Duodenal mucosa (tissue), 2 donors: ENCODE measurements around the gene EDARADD.
"Not testable (repeated sequence)": the region's sequence is repeated elsewhere in the genome, so short reads cannot be mapped to it uniquely, and the experiment has no call there.

Experiments
- H3K27ac ChIP-seq: one replicate; pipeline ENCODE4 v1.7.0; 2013; ENCODE audit warnings: low read depth, low read length
- H3K27me3 ChIP-seq, 2 donors: one replicate each; pipeline ENCODE4 v1.7.0; 2013; ENCODE audit warnings: low read length in 2 of 2, control low read depth in 1 of 2; ENCODE audit not compliant: insufficient read depth in 2 of 2, control insufficient read depth in 1 of 2
- H3K36me3 ChIP-seq, 2 donors: one replicate each; pipeline ENCODE4 v1.7.0; 2013; ENCODE audit warnings: low read length in 2 of 2, control low read depth in 1 of 2; ENCODE audit not compliant: insufficient read depth in 2 of 2, control insufficient read depth in 1 of 2
- H3K4me1 ChIP-seq, 2 donors: one replicate each; pipeline ENCODE4 v1.7.0; 2013; ENCODE audit warnings: low read length in 2 of 2, control low read depth in 1 of 2; ENCODE audit not compliant: insufficient read depth in 2 of 2, control insufficient read depth in 1 of 2
- H3K4me3 ChIP-seq, 2 donors: one replicate each; pipeline ENCODE4 v1.7.0; 2013; ENCODE audit warnings: low read length in 2 of 2, low read depth in 1 of 2
- H3K9ac ChIP-seq, 2 donors: one replicate each; pipeline ENCODE4 v1.7.0; 2013; ENCODE audit warnings: low read length in 2 of 2, low read depth in 1 of 2
- H3K9me3 ChIP-seq, 2 donors: one replicate each; pipeline ENCODE4 v1.7.0; 2013; ENCODE audit warnings: low read length in 2 of 2, control low read depth in 1 of 2; ENCODE audit not compliant: control insufficient read depth in 1 of 2

The EDARADD gene

DNA sequence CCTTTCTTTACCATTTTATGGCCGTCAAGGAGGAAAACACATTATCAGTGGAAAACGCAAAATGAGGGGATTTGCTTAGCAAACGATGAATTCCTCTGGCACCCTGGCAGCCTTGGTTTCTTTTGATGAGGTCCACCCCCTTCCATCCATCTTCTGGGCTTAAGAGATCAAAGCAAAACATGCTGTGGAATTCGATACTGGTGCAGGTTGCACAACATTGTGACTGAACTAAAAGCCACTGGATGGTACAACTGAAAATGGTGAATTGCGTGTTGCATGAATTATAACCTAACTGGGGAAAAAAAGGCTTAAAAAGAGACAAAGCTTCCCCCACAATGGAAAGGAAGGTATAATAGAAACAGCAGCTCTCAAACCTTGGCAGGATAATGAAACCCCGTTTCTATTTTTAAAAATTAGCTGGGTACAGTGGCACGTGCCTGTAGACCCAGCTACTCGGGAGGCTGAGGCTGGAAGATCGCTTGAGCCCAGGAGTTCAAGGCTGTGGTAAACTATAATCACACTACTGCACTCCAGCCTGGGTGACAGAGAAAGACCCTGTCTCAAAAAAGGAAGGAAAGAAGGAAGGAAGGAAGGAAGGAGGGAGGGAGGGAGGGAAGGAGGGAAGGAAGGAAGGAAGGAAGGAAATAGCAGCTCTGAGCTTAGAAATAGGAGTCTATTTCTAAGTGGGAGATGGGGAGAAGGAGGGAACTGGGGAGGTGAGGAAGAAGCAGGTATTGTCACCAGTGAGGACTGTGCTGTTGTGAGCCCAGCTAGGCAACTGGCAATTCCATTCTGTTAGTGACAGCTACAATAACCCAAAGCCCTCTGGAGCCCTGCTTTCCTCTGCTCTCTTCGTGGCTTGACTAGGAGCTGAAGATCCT is 100.7 kb downstream of the EDARADD start:
- H3K9ac ChIP-seq = no peak overlapping the region
- no peak overlapping the region for H3K27ac ChIP-seq
- H3K9me3 ChIP-seq = no peaks in the 10 kb centered on the region
- no peaks in the 10 kb centered on the region for H3K4me1 ChIP-seq
- H3K36me3 ChIP-seq = no peaks in the 10 kb centered on the region
- no peak overlapping the region for H3K4me3 ChIP-seq
- H3K27me3 ChIP-seq = no peaks in the 10 kb centered on the region

DNA sequence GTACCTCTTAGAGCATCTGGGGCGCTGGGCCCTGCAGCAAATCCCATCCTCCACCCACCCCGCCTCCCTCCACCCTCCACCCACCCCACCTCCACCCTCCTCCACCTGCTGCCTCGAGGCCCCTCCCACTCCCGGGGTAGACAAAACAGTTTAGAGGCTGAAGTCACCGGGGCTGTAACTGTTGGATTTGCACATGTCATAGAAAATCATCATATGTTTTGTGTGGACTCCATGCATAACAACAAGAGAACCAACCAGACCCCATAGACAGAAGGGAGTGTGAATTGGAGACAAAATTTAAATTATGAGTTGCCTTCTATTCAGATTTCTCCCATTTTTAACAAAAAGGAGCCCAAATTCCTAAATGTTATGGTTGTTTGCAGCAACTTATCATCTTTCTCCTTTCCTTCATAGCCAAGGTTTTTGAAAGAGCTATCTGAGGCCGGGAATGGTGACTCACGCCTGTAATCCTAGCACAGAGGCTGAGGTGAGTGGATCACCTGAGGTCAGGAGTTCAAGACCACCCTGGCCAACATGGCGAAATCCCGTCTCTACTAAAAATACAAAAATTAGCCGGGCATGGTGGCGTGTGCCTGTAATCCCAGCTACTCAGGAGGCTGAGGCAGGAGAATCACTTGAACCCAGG is 101.5 kb downstream of the EDARADD start:
- Histone ChIP-seq H3K4me3 (no peak overlapping the region), H3K9me3 (no peaks in the 10 kb centered on the region), H3K27me3 (no peaks in the 10 kb centered on the region), H3K27ac (no peak overlapping the region), H3K9ac (no peak overlapping the region), H3K4me1 (no peaks in the 10 kb centered on the region), H3K36me3 (no peaks in the 10 kb centered on the region)

GRCh38 chr1:236497908-236498307 is 103.8 kb downstream of the EDARADD start:
- Histone ChIP-seq H3K36me3 (no peaks in the 10 kb centered on the region), H3K27ac (no peak overlapping the region), H3K4me3 (no peak overlapping the region), H3K27me3 (no peaks in the 10 kb centered on the region), H3K4me1 (no peaks in the 10 kb centered on the region), H3K9ac (no peak overlapping the region), H3K9me3 (no peaks in the 10 kb centered on the region)

DNA sequence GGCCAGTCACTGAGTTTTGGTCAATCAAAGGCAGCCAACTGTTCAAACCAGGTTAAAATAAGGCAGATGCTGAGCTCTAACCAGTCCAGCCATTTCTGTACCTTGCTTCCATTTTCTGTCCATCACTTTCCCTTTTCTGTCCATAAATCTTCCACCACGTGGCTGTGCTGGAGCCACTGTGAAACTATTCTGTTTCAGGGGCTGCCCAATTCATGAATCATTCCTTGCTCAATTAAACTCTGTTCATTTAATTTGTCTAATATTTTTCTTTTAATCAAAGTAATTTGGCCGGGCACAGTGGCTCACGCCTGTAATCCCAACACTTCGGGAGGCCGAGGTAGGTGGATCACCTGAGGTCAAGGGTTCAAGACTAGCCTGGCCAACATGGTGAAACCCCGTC is 107.0 kb downstream of the EDARADD start:
- Histone ChIP-seq H3K9ac (no peak overlapping the region), H3K27ac (no peak overlapping the region), H3K27me3 (no peaks in the 10 kb centered on the region), H3K4me1 (peaks cover 3 to 4% of the 10 kb centered on the region in 2 donors), H3K4me3 (no peak overlapping the region), H3K36me3 (no peaks in the 10 kb centered on the region), H3K9me3 (no peaks in the 10 kb centered on the region)

DNA sequence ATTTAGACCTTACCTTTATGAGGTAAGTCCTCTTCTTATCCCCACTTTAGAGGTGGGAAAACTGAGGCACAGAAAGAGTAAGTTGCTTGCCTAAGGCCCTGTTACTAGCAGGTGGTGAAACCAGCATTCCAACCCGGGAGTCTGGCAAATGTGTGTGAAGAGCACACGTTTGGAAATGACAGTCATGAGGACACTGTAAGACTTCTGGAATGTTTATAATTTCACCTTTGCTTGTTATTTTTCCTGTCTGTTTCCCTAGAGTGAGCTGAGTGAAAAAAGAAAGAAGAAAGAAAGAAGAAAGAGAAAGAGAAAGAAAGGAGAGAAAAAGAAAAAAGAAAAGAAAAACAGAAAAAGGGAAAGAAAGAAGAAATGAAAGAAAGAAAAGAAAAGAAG is 108.5 kb downstream of the EDARADD start:
- Histone ChIP-seq H3K9ac (no peak overlapping the region), H3K4me1 (peaks cover 3 to 4% of the 10 kb centered on the region in 2 donors), H3K4me3 (peak overlapping the region in 1 of 2 donors; percentile 46), H3K27ac (no peak overlapping the region), H3K27me3 (no peaks in the 10 kb centered on the region), H3K36me3 (no peaks in the 10 kb centered on the region), H3K9me3 (no peaks in the 10 kb centered on the region)

DNA sequence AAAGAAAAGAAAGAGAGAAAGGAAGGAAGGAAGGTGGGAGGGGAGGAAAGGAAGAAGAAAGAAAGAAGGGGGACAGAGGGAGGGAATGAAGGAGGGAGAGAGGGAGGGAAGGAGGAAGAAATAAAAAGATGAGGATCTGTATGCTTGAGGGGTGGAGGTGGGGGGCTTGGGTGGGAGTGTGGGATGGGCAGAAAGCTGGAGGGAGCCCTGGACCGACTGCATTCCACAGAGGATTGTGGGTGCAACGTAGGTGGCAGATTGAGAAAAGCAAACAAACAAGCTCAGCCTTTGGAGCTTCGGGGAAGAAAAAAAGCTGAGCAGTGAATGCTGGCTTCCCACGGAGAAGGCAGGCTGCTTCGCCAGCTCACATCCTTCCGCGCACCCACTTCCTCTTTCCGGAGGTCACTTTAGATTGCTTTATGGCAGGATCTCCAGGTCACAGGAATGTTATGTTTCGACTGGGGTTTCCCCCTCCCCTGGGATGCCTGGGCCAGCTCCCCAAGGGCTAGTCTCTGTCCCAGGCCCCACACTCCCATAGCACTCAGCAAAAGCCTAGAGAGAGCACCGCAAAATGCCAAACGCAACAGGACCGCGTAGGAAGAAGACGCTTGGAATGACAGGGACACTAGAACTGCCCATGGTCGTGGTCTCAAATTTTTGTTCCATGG is 109.0 kb downstream of the EDARADD start:
- Histone ChIP-seq H3K27ac (peak overlapping the region; percentile 23), H3K4me1 (peaks cover 3 to 4% of the 10 kb centered on the region in 2 donors), H3K4me3 (peak overlapping the region; percentile 46 to 71), H3K36me3 (no peaks in the 10 kb centered on the region), H3K27me3 (no peaks in the 10 kb centered on the region), H3K9me3 (no peaks in the 10 kb centered on the region), H3K9ac (peak overlapping the region in 1 of 2 donors; percentile 10)

DNA sequence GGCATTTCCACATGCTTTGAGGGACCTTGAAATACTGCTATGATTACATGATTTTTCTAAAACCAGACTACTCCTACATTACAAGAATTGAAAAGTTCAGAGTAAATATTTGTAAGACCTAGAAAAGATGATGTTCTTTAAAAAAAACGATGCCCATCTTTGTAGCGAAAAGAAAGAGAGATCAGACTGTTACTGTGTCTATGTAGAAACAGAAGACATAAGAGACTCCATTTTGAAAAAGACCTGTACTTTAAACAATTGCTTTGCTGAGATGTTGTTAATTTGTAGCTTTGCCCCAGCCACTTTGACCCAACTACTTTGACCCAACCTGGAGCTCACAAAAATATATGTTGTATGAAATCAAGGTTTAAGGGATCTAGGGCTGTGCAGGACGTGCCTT is 110.3 kb downstream of the EDARADD start:
- H3K4me3 ChIP-seq, H3K9ac ChIP-seq, H3K27me3 ChIP-seq, H3K9me3 ChIP-seq, H3K27ac ChIP-seq, H3K4me1 ChIP-seq, H3K36me3 ChIP-seq: not testable (repeated sequence)

GRCh38 chr1:236507022-236507700 is 113.1 kb downstream of the EDARADD start:
- peaks cover 3 to 15% of the 10 kb centered on the region in 2 donors for H3K4me1 ChIP-seq
- no peak overlapping the region for H3K27ac ChIP-seq
- no peaks in the 10 kb centered on the region for H3K36me3 ChIP-seq
- no peaks in the 10 kb centered on the region for H3K9me3 ChIP-seq
- no peaks in the 10 kb centered on the region for H3K27me3 ChIP-seq
- H3K4me3 ChIP-seq = no peak overlapping the region
- H3K9ac ChIP-seq = no peak overlapping the region

- Histone ChIP-seq H3K36me3 (no peaks in the 10 kb centered on the region), H3K4me3 (no peak overlapping the region), H3K4me1 (peaks cover 0 to 11% of the 10 kb centered on the region in 2 donors), H3K27ac (no peak overlapping the region), H3K27me3 (no peaks in the 10 kb centered on the region), H3K9me3 (no peaks in the 10 kb centered on the region), H3K9ac (no peak overlapping the region)
These were observed 114.5 kb downstream of the EDARADD start for GRCh38 chr1:236508593-236509027.
